ENCODE measurements around the gene GMIP. TPM values are rescaled to one million over a fixed set of nuclear protein-coding genes. Genes with fewer than 3 reads are reported as not detected.

The GMIP gene
- total RNA-seq, 2 experiments from 2014 or later, result 57.3 to 59.9 TPM

DNA sequence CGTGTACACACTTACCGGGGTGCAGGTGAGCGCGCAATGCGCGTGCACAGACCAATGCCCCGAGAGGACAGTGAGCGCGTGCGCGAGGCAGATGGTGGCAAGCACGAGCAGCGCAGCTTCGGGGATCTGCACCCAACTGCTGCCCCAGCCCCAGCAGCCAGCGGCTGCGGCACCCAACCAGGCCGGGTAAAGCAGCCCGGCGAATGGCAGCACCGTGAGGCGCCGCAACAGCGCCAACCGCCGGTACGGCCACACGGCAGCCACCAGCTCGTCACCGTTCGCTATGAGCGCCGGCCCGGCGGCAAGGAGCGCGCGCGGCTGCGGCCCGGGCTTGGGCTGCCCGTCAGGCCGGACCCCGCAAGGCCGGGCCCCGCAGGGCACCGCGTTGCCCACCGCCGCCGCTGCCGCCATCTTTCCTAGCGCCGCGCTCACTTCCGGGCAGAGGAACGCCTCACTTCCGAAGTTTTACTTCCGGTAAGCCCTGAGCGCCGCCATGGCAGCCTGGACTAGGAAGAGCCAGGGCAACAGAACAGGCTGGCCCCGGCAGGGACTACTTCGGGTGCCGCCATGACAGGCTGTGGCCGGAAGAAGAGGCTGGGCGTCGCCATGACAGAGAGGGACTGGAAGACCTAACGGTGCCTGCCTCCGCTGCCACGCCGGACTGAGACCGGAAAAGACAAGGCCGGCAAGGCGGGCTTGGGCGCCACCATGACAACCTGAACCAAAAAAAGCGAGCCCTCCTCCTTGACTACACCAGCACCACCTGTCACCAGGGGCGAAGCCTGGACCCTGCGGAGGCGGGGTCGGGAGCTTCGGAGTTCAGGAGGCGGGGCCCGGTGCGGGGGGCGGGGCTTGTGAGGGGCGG, 20.0 kb upstream of the GMIP start, which contains the start of gene ATP13A1:
Gene ATP13A1, minus strand, starts transcription at position 421 of the 865 bp plus-strand sequence. Its CDS starts 10 bp downstream, at position 411.
- POLR2A ChIA-PET, result interaction anchor here (0.6 to 2.8 kb wide), 19 partner anchors 12 to 253 kb away, joined by 3 to 23 read pairs (median 3); partner anchors contain the start of genes GMIP, LPAR2, ZNF14 and ZNF253
- peak within 1 kb of the TSS; percentile 88 for H3K4me3 Mint-ChIP-seq
- TF ChIP-seq, protein P1, sequence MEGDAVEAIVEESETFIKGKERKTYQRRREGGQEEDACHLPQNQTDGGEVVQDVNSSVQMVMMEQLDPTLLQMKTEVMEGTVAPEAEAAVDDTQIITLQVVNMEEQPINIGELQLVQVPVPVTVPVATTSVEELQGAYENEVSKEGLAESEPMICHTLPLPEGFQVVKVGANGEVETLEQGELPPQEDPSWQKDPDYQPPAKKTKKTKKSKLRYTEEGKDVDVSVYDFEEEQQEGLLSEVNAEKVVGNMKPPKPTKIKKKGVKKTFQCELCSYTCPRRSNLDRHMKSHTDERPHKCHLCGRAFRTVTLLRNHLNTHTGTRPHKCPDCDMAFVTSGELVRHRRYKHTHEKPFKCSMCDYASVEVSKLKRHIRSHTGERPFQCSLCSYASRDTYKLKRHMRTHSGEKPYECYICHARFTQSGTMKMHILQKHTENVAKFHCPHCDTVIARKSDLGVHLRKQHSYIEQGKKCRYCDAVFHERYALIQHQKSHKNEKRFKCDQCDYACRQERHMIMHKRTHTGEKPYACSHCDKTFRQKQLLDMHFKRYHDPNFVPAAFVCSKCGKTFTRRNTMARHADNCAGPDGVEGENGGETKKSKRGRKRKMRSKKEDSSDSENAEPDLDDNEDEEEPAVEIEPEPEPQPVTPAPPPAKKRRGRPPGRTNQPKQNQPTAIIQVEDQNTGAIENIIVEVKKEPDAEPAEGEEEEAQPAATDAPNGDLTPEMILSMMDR (IDR thresholded peaks at IDR 0.05), result no peak
- peaks cover 29% of the 10 kb centered on the region for H3K4me1 Mint-ChIP-seq (ENCODE audit: low read depth)
- no peaks in the 10 kb centered on the region for H3K9me3 Mint-ChIP-seq
- peak; percentile 95 for DNase-seq
- peak within 1 kb of the TSS; percentile 97 for H3K27ac Mint-ChIP-seq
- ATAC-seq, result peak; percentile 69
- no peaks in the 10 kb centered on the region for H3K27me3 Mint-ChIP-seq
- intact Hi-C loops (cut with micrococcal nuclease), result loop anchor here (10.0 kb wide), 1 partner anchor 151 kb away; no protein-coding TSS in a partner anchor
- CTCF ChIA-PET, result interaction anchor here (1.1 to 3.5 kb wide), 4 partner anchors 19 to 296 kb away, joined by 3 to 14 read pairs (median 3); partner anchors contain the start of gene GMIP
- peaks cover 43% of the 10 kb centered on the region for H3K36me3 Mint-ChIP-seq (ENCODE audit: low read depth)

DNA sequence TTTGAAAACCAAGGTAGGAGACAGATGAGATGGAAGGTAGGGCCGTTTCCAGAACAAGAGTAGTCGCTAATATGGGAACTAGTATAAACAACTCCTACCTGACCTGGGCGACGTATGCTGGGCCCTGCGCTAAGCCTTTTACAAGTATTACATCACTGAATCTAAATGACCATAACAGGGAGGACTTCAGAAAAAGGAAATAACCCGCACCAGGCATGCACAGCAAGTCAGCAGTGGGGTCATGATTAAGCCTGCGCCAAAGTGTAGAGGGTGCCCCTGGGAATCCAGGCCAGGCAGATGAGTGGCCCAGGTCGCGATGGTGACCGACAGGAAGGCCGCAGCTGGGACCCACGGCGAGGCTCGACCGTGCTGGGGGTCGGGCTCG, 19.4 kb upstream of the GMIP start:
- Mint-ChIP-seq H3K27me3 (no peaks in the 10 kb centered on the region), H3K9me3 (no peaks in the 10 kb centered on the region), H3K4me1 (ENCODE audit: low read depth) (peaks cover 27% of the 10 kb centered on the region)

DNA sequence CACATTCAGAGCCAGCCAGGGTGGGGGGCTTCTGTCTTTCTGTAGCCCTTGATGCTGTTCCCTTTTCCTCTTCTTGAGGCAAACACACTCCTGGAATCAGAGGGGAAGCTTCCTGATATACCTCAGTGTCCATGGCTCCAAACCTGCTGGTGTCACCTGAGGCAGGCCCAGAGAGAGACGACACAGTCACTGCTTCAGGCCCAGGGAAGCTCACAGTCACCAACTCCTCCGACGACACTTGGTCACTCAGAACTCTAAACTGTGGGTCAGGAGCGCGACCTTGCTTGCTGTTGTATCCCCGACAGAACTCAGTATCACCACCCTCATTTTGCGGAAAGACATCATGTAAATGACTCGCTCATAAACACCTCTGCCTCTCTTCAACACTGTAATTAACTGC, 18.9 kb upstream of the GMIP start:
- Mint-ChIP-seq H3K4me3 (peak overlapping the region; percentile 88), H3K27me3 (no peaks in the 10 kb centered on the region), H3K27ac (peak overlapping the region; percentile 94), H3K4me1 (ENCODE audit: low read depth) (peaks cover 24% of the 10 kb centered on the region), H3K36me3 (ENCODE audit: low read depth) (peaks cover 44% of the 10 kb centered on the region), H3K9me3 (no peaks in the 10 kb centered on the region)
- ATAC-seq (no peak), DNase-seq (no peak)
- CTCF ChIA-PET, result interaction anchor here (0.7 to 3.5 kb wide), 8 partner anchors 18 to 297 kb away, joined by 3 to 14 read pairs (median 3); partner anchors contain the start of genes GMIP and ZNF14
- POLR2A ChIA-PET, result interaction anchor here (0.6 to 2.8 kb wide), 16 partner anchors 11 to 252 kb away, joined by 3 to 23 read pairs (median 4); partner anchors contain the start of genes LPAR2, ZNF253 and ZNF506
- intact Hi-C loops (cut with micrococcal nuclease), result loop anchor here (10.0 kb wide), 1 partner anchor 152 kb away; no protein-coding TSS in a partner anchor
- TF ChIP-seq, protein P1 (IDR thresholded peaks at IDR 0.05), result no peak

More for the DNA sequence above, 19.4 kb upstream of the GMIP start:
- DNase-seq, result no peak
- ChIA-PET CTCF (interaction anchor here (1.1 to 3.5 kb wide), 5 partner anchors 19 to 296 kb away, joined by 3 to 14 read pairs (median 3); partner anchors contain the start of gene GMIP), POLR2A (interaction anchor here (0.6 to 2.8 kb wide), 17 partner anchors 11 to 253 kb away, joined by 3 to 23 read pairs (median 4); partner anchors contain the start of genes GMIP, LPAR2, ZNF14 and ZNF253)
- ATAC-seq, result peak; percentile 0
- TF ChIP-seq, protein P1 (IDR thresholded peaks at IDR 0.05), result no peak
- H3K36me3 Mint-ChIP-seq (ENCODE audit: low read depth), result peaks cover 46% of the 10 kb centered on the region
- H3K27ac Mint-ChIP-seq, result peak overlapping the region; percentile 94
- H3K4me3 Mint-ChIP-seq, result peak overlapping the region; percentile 88
- intact Hi-C loops (cut with micrococcal nuclease), result loop anchor here (10.0 kb wide), 1 partner anchor 152 kb away; no protein-coding TSS in a partner anchor

DNA sequence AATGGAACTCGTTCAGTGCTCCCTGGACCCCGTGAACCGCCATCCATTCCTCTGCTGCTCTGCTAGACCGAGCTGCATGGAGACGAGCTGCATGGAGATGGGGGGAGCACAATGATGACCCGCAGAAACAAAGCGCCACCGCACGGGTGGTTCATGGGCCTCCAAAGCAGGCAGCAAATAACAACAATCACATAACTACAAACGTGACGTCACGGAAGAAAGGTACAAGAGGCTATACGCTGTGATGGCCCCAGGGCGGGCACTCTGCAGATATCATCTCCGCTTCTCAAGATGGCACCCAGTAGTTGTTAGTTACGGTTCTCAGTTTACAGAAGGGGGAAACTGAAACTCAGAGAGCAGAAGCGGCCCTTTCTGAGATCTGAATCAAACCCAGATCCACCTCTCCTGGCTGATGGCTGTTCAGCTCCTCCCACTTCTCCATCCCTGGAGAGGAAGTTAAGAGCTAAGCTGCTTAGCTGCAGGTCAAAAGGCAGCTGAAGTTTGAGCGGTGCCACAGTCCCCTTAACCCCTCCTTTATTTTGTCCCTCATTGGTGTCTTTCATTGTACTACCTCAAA, 18.3 kb upstream of the GMIP start:
- peaks cover 23% of the 10 kb centered on the region for H3K4me1 Mint-ChIP-seq (ENCODE audit: low read depth)
- CTCF ChIA-PET, result interaction anchor here (0.7 to 3.5 kb wide), 6 partner anchors 18 to 297 kb away, joined by 3 to 14 read pairs (median 4); partner anchors contain the start of gene ZNF14
- DNase-seq, result peak; percentile 61
- intact Hi-C loops (cut with micrococcal nuclease), result loop anchor here (10.0 kb wide), 1 partner anchor 153 kb away; no protein-coding TSS in a partner anchor
- H3K27me3 Mint-ChIP-seq, result no peaks in the 10 kb centered on the region
- H3K9me3 Mint-ChIP-seq, result no peaks in the 10 kb centered on the region
- H3K27ac Mint-ChIP-seq, result peak overlapping the region; percentile 94
- POLR2A ChIA-PET, result interaction anchor here (0.5 to 2.8 kb wide), 11 partner anchors 10 to 286 kb away, joined by 3 to 23 read pairs (median 5); partner anchors contain the start of genes LPAR2, ZNF253 and ZNF506
- peaks cover 44% of the 10 kb centered on the region for H3K36me3 Mint-ChIP-seq (ENCODE audit: low read depth)
- TF ChIP-seq, protein P1 (IDR thresholded peaks at IDR 0.05), result no peak
- ATAC-seq, result peak; percentile 33
- peak overlapping the region; percentile 88 for H3K4me3 Mint-ChIP-seq
